SU-DHL-6 (cell line): ENCODE results near the gene NVL.

Experiments used
- CTCF ChIP-seq: fragments of 200-600 bp; sonication (generic); IDR thresholded peaks from one replicate; pipeline ENCODE4 v1.5.1; 2017; ENCODE audit warnings: antibody characterized with exemption, mild to moderate bottlenecking, low read length, moderate library complexity; ENCODE audit not compliant: insufficient read depth, poor library complexity, severe bottlenecking
- EZH2phosphoT487 ChIP-seq: fragments of 200-600 bp; sonication (generic), shearing (Covaris generic); conservative IDR thresholded peaks from 2 replicates; pipeline ENCODE4 v1.6.1; 2018; ENCODE audit warnings: mild to moderate bottlenecking, antibody characterized with exemption, low read length, moderate library complexity, mixed read lengths

GRCh38 chr1:224300346-224300745 lies 29.6 kb downstream of the NVL start:
- TF ChIP-seq CTCF (no peak), EZH2phosphoT487 (no peak)
